Measurements from ENCODE around the gene ULK4.

GRCh38 chr3:41960826-41961750 lies 815 bp downstream of the ULK4 start:
- no peak for TF ChIP-seq CTCF (IDR thresholded peaks at IDR 0.05)
- no peak for TF ChIP-seq POLR2A (IDR thresholded peaks at IDR 0.05)
